GM21717 (cell line): ENCODE measurements around the gene TNFAIP8L1.

ENCODE experiments used
- ATAC-seq: cut with Tn5 transposase; IDR thresholded peaks from one replicate; pipeline ENCODE4 v1.9.1; 2021; ENCODE audit warnings: mild to moderate bottlenecking, moderate library complexity; ENCODE audit not compliant: unreplicated experiment

The TNFAIP8L1 gene

GRCh38 chr19:4609878-4610511 lies 29.3 kb upstream of the TNFAIP8L1 start:
- no peak for ATAC-seq

GRCh38 chr19:4613254-4613751 lies 26.0 kb upstream of the TNFAIP8L1 start:
- ATAC-seq = no peak

GRCh38 chr19:4618019-4618418 lies 21.3 kb upstream of the TNFAIP8L1 start:
- no peak for ATAC-seq

- ATAC-seq = no peak
Observed at GRCh38 chr19:4619668-4620294, 19.5 kb upstream of the TNFAIP8L1 start.

- no peak for ATAC-seq
Observed at GRCh38 chr19:4620675-4621074, 18.6 kb upstream of the TNFAIP8L1 start.

GRCh38 chr19:4622695-4623421 lies 16.5 kb upstream of the TNFAIP8L1 start:
- no peak for ATAC-seq

- no peak for ATAC-seq
Observed at GRCh38 chr19:4624301-4624700, 15.0 kb upstream of the TNFAIP8L1 start.

GRCh38 chr19:4624733-4625362 lies 14.5 kb upstream of the TNFAIP8L1 start:
- no peak for ATAC-seq

GRCh38 chr19:4633140-4633967 lies 6.0 kb upstream of the TNFAIP8L1 start:
- ATAC-seq = no peak

GRCh38 chr19:4635754-4636116 lies 3.6 kb upstream of the TNFAIP8L1 start:
- ATAC-seq = no peak

GRCh38 chr19:4636151-4636717 lies 3.1 kb upstream of the TNFAIP8L1 start:
- no peak for ATAC-seq

- no peak for ATAC-seq
Observed at GRCh38 chr19:4636761-4637160, 2.6 kb upstream of the TNFAIP8L1 start.

- no peak for ATAC-seq
Observed at GRCh38 chr19:4638317-4638716, 999 bp upstream of the TNFAIP8L1 start.

- ATAC-seq = peak; percentile 4
Observed at GRCh38 chr19:4639531-4640246, 373 bp downstream of the TNFAIP8L1 start.

- ATAC-seq = no peak
Observed at GRCh38 chr19:4640247-4641000, 1.1 kb downstream of the TNFAIP8L1 start.

GRCh38 chr19:4641132-4641531 lies 1.8 kb downstream of the TNFAIP8L1 start:
- no peak for ATAC-seq

- ATAC-seq = no peak
Observed at GRCh38 chr19:4642625-4643024, 3.3 kb downstream of the TNFAIP8L1 start.

- no peak for ATAC-seq
Observed at GRCh38 chr19:4645718-4646117, 6.4 kb downstream of the TNFAIP8L1 start.
